HG02798 (cell line): ENCODE data around the gene AMTN.
"Not testable (repeated sequence)": the region's sequence is repeated elsewhere in the genome, so short reads cannot be mapped to it uniquely, and the experiment has no call there.

Experiments used
- ATAC-seq: cut with Tn5 transposase; IDR thresholded peaks from one replicate; pipeline ENCODE4 v1.9.1; 2021; ENCODE audit warnings: mild to moderate bottlenecking; ENCODE audit not compliant: unreplicated experiment, poor library complexity

Gene AMTN

DNA sequence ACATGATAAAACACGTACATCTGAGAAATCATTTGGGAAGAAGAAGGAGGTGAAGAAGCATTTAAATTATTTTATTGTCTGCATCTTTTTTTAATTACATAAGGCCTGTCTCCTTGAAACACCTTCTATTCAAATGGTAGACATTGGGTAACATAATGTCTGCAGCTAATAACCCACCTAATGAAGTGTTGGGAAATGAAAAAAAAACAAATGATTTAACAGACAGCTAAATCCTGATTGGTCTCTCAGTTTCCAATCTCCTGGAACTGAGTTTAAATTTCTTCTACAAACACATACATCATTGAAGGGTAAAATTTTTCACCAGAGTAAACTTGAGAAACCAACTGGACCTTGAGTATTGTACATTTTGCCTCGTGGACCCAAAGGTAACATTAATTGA lies at the start of gene AMTN:
TSS of gene AMTN (plus strand) at position 301 of the 400 bp plus-strand sequence. CDS start 209 bp downstream, outside the sequence.
- no peak for ATAC-seq

GRCh38 chr4:70471897-70472296 lies 46.5 kb upstream of the AMTN start, which contains the start of gene MUC7:
Gene MUC7, plus strand, starts transcription at chr4:70472197. Its CDS starts 1,825 bp downstream, at chr4:70474022.
- no peak for ATAC-seq

DNA sequence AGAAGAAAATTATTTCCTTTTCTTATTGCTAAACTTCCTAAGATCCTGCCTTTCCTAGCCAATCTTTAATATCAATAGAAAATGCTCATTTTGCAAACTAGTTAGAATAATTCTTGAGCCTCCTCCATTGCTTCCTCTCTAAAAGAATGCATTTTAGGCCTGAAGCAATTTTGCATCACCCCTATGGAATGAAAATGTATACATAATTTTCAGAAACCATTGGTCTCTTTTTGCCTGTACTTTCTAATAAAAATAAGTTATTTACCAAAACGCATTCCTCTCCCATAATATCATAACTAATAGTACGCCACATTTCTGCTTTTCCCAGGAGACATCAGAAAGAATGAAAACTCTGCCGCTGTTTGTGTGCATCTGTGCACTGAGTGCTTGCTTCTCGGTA lies 44.7 kb upstream of the AMTN start:
- ATAC-seq = no peak

DNA sequence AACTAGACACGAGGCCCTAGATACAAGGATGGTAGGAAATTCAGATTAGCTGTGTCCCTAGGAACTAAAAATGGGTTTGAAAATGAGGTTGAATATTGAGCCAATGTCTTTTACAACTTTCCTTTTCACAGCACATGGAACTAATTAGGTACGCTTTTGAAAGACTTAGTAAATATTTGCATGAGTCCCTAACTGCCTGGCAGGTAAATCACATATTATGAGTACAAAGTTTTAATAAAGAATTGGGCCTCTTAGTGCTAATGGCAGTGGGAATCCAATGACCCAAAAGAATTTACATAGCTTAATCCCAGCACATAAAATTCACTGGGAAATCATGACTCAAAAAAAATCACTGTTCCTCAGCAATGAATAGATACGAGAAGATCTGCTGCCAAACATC lies 29.6 kb upstream of the AMTN start:
- ATAC-seq = no peak

- no peak for ATAC-seq
Measured at GRCh38 chr4:70496231-70496630, 22.1 kb upstream of the AMTN start.

DNA sequence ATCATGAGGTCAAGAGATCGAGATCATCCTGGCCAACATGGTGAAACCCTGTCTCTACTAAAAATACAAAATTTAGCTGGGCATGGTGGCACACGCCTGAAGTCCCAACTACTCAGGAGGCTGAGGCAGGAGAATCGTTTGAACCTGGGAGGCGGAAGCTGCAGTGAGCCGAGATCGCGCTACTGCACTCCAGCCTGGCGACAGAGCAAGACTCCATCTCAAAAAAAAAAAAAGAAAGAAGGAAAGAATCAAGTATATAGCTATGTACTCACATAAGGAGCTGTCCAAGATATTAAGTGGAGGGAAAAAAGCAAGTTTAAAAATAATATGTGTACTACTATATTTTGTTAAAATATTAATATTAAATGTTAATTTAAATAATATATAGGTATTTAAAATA lies 16.5 kb upstream of the AMTN start:
- not testable (repeated sequence) for ATAC-seq

DNA sequence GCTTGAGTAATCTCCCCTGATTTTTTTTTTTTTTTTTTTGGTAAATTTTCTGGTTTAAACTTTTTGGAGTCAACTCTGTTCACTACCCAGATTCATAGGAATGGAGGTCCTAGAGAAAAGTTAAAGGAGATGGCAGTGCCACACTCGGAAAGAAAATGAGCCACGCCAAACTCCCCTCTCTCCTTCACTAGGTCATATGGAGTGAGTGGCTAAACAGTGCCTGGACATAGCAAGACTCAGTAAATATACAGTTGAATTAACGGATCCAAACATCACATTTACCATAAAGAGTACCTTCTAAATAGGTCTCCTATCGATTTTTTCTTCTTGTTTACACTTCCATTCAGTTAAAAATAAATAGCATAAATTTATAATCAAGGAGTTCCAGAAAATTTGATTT lies 13.6 kb upstream of the AMTN start:
- no peak for ATAC-seq

DNA sequence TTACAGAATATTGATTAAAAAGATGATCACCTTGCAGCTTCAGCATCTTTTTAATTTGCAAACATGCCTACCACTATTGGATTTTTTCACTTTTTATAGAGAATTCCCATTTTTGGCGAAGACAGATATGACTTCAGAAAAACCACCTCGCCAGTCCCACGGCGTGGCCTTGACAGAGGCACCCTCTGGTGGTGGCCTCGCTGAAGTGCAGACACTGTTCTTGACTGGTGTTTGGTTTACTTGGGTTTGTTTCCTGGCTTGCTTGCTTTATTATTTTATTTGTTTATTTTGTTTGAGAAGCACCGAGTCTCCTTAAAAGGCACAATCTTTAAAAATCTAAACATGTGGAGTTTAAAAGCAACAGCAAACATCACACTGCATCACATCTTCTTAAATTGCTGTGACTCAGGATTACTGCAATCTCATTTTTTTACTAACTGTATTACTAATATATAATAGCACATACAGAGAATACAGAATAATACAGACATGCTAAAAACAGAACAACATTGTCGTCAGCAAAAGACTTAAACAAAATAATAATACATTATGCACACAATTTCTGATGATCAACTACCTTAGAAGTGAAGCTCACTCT lies 13.1 kb upstream of the AMTN start:
- ATAC-seq = peak; percentile 91

- no peak for ATAC-seq
Measured at GRCh38 chr4:70508801-70509200, 9.6 kb upstream of the AMTN start.

DNA sequence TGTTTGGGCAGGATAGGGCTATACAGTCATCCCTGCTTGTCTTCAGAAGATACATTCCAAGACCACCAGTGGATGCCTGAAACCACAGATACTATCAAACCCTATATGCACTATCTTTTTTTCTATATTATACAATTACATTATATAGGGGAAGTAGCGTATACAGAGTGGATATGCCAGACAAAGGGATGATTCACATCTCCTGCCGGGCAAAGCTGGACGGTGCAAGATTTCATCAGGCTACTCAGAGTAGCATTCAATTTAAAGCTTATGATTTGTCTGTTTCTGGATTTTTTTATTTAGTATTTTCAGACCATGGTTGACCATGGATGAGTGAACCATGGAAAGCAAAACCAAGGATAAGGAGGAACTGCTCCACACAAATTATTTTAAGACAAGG lies 7.0 kb upstream of the AMTN start:
- ATAC-seq = no peak

- no peak for ATAC-seq
Measured at GRCh38 chr4:70515367-70516250, 2.8 kb upstream of the AMTN start.

DNA sequence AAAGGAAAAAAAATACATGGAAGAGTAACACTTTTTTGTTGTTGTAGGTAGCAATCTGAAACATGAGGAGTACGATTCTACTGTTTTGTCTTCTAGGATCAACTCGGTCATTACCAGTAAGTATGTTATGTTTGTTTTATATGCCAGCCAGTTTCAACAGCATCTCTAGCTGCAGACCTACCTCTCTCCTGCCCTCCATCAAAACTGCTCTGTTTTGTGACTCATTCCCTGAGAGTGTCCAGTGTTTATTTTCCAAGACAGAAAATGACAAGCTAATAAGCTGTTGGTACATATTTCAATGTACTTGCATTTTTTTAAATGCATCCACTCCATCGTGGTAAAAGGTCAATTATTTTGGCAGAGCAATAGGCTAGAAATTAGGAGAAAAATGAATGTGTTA lies 347 bp downstream of the AMTN start:
- no peak for ATAC-seq

DNA sequence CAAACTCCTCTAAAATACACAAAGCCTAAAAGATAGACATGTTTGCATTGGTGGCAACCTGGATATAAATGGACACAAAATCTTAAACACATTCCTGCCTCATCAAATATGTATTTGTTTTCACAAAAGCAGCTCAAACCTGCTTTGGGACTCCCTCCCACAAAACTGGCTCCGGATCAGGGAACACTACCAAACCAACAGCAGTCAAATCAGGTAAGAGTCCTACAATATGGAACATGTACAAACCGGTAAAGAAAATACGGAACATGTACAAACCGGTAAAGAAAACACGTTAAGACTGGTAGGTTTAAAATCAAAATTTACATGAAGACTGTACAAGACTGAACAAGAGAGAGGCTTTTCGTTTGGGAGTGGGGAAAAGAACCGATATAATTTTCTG lies 4.3 kb downstream of the AMTN start:
- no peak for ATAC-seq

DNA sequence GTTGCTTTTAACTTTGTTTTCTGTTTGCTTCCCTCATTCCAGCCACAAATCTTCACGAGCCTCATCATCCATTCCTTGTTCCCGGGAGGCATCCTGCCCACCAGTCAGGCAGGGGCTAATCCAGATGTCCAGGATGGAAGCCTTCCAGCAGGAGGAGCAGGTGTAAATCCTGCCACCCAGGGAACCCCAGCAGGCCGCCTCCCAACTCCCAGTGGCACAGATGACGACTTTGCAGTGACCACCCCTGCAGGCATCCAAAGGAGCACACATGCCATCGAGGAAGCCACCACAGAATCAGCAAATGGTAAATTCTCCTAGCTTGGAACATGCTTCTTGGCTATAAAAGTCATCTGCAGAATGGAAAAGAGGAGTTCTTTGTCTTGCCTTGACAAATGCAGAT lies 12.6 kb downstream of the AMTN start:
- no peak for ATAC-seq

DNA sequence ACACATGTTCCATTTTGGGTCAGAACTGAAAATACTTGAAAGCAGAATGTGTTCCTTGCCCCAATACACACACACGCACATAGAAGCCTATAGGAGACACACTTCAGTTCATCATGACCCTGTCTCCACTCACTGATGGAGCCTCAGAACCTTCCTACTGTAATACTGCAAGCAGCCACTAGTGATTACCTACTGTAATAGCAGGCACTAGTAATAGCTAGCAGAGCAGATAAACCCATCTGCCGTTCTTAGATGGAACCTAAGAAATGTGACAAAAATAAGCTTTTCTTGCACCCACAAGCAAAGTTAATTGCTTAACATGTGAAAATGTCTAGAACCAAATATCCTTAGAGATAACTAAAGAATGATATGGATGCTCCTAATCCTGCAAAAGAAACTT lies 13.6 kb downstream of the AMTN start:
- ATAC-seq = peak; percentile 78

DNA sequence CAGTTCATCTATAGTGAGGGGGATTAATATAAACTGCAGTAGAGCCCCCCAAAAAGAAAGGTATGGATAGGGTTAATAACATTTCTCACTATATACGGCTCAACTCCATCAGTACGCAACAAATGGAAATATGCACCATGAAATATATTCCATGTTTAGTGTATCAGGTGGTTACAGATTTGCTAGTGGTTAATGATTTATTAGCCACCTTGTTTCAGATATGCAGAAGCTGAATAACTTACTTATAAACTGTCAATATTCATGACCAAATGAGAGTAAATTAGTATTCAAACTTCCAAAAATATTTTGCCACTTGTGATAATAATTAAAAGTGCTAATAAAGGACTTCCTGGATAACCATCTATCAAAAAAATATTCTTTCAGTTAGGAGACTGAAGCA lies 14.8 kb downstream of the AMTN start:
- no peak for ATAC-seq

GRCh38 chr4:70533791-70534190 lies 15.4 kb downstream of the AMTN start:
- no peak for ATAC-seq

- ATAC-seq = not testable (repeated sequence)
Measured at GRCh38 chr4:70534886-70535285, 16.5 kb downstream of the AMTN start.

DNA sequence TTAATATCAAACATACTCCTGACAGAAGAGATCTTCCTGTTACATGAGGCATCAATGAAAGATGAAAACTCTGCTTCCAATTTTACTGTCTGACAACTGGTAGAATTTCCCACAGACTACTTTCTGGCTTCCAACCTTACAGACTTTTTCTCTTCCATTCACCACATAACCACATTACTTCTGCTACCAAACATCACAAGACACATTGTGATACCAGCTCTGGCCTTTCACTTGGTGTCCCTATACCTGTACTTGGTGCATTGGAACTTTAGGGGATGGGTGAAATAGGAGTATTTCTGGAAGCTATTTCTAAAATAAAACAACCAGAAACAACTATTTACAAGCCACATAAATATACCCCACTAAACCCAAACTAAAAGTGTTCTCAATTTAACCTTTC lies 20.5 kb downstream of the AMTN start:
- ATAC-seq = no peak

- ATAC-seq = peak; percentile 76
Measured at GRCh38 chr4:70544279-70544868, 26.0 kb downstream of the AMTN start.

DNA sequence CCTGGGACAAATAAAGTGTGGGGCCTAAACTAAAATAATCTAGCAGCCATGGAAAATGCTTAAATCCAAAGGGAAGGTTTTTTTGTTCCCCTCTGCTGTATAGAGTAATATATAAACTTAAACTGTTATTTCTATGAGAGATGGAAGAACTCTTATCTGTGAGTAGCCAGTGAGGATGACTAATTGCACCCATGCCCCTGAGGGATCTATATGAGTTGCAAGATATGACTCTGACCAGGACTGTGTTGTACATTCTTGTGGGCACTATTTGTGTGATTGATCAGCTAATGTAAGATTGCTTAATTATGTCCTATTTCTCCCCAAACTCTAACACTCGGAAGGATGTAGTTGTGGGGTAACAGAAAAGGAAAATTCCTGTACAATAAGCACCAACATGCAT lies 38.5 kb downstream of the AMTN start:
- ATAC-seq = no peak
